Body of pancreas (tissue), 4 donors: ENCODE results near the gene CCDC51. TPM values are rescaled to one million over a fixed set of nuclear protein-coding genes. Genes with fewer than 3 reads are reported as not detected.

ENCODE experiments used
- ATAC-seq: fragments of 150-250 bp; one replicate; pipeline ENCODE4 v1.9.1; 2016
- DNase-seq, 4 donors: peaks; one replicate each; pipeline ENCODE4 v3.0.0-alpha.2; 2019
- H3K27ac ChIP-seq, 4 donors: fragments of 200-600 bp; sonication (generic); 1 replicate in 3 of 4; 2 replicates in 1 of 4; pipeline versions ENCODE4 v1.5.1 to v1.6.1; 2016 to 2019; ENCODE audit warnings: mild to moderate bottlenecking in 1 of 4, mixed read lengths in 1 of 4, moderate library complexity in 1 of 4
- H3K27me3 ChIP-seq, 2 donors: fragments of 200-600 bp; sonication (generic); one replicate each; pipeline ENCODE4 v1.6.0; 2016; ENCODE audit warnings: mild to moderate bottlenecking in 1 of 2
- H3K36me3 ChIP-seq, 2 donors: fragments of 200-600 bp; sonication (generic); replicated peaks in 1 of 2; 2 replicates each; pipeline ENCODE4 v1.5.1; 2016; ENCODE audit warnings: low read depth in 2 of 2; ENCODE audit not compliant: insufficient read depth in 1 of 2
- H3K4me1 ChIP-seq: fragments of 200-600 bp; sonication (generic); one replicate; pipeline ENCODE4 v1.6.0; 2016
- H3K4me3 ChIP-seq, 2 donors: fragments of 200-600 bp; sonication (generic); 1 replicate in 1 of 2; 2 replicates in 1 of 2; pipeline ENCODE4 v1.5.1; 2016 to 2019
- H3K9me3 ChIP-seq, 3 donors: fragments of 200-600 bp; sonication (generic); 1 replicate in 2 of 3; 2 replicates in 1 of 3; pipeline ENCODE4 v1.5.1; 2016
- POLR2A ChIP-seq, 3 donors: fragments of 450-650 bp; IDR thresholded peaks; one replicate each; pipeline ENCODE4 v1.6.1; 2016; ENCODE audit warnings: antibody characterized with exemption in 3 of 3, mild to moderate bottlenecking in 2 of 3
- WGBS, 2 donors: methylation state at CpG; one replicate each; pipeline ENCODE4 v1.1.5; 2017; 5-methylcytosine and 5-hydroxymethylcytosine counted together
- intact Hi-C: fragments of 100-400 bp; cut with DNase I; formaldehyde crosslinking; loops from one replicate; pipeline ENCODE4 v1.15.1; 2023
- total RNA-seq, 2 donors: library from RNA; depleted of rRNA; stranded (reverse); fragments of >200 nt; gene quantifications; one replicate each; pipeline ENCODE4 v1.1.0, GENCODE V29; 2016
- TF ChIP-seq, protein P1 (sequence below), 7 experiments: fragments of 450-650 bp in 4 of 7; fragments of 200-600 bp in 3 of 7; sonication (generic) in 3 of 7; IDR thresholded peaks; one replicate each; pipeline ENCODE4 v1.5.1; 2016 to 2019; ENCODE audit warnings: antibody characterized with exemption in 7 of 7

CCDC51 gene
- total RNA-seq, 2 donors from 2014 or later = 0.33 to 2.6 TPM

DNA sequence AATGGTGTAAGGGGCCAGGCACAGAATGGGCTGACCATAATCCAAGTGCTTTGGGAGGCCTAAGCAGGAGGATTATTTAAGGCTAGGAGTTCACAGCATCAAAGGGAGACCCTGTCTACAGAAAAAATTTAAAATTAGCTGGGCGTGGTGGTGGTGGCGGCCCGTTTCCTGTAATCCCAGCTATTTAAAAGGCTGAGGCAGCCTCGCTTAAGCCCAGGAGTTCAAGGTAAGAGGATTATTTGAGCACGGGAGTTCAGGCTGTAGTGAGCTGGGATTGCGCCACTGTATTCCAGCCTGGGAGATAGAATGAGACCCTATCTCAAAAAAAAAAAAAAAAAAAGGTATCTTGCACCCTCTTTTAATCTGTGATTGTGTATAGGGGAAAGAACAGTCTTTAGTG lies 2.0 kb upstream of the CCDC51 start:
- 82% methylated on average over 6 of the region's 6 CpGs for WGBS, 2 donors
- TF ChIP-seq POLR2A (IDR thresholded peaks at IDR 0.05) = no peak
- TF ChIP-seq, protein P1, sequence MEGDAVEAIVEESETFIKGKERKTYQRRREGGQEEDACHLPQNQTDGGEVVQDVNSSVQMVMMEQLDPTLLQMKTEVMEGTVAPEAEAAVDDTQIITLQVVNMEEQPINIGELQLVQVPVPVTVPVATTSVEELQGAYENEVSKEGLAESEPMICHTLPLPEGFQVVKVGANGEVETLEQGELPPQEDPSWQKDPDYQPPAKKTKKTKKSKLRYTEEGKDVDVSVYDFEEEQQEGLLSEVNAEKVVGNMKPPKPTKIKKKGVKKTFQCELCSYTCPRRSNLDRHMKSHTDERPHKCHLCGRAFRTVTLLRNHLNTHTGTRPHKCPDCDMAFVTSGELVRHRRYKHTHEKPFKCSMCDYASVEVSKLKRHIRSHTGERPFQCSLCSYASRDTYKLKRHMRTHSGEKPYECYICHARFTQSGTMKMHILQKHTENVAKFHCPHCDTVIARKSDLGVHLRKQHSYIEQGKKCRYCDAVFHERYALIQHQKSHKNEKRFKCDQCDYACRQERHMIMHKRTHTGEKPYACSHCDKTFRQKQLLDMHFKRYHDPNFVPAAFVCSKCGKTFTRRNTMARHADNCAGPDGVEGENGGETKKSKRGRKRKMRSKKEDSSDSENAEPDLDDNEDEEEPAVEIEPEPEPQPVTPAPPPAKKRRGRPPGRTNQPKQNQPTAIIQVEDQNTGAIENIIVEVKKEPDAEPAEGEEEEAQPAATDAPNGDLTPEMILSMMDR (IDR thresholded peaks at IDR 0.05) = no peak
- peaks cover 31% of the 10 kb centered on the region for H3K4me1 ChIP-seq
- DNase-seq (no peak), ATAC-seq (no peak)
- H3K27ac ChIP-seq = no peak overlapping the region
- H3K27me3 ChIP-seq = no peaks in the 10 kb centered on the region
- intact Hi-C loops = no loop called here
- H3K36me3 ChIP-seq = peaks cover 0 to 4% of the 10 kb centered on the region in 2 donors
- H3K4me3 ChIP-seq = no peak overlapping the region
- no peaks in the 10 kb centered on the region for H3K9me3 ChIP-seq

DNA sequence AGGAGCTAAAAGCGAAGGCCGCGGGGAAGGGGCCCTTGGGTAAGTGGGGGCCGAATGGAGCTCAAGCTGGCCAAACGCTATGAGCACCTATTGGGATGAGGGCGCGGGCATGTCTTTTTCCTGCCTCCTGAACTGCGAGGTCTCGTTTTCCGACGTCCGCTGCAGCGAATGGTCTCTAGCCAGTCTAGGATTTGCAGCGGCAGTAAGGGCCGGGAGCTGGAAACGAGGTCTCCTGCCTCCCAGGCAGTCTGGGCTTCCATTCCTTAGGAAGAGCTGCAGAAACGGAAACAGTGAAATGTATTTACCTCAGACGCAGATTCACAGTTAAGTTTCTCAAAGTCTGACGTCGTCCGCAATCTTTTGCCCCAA lies 655 bp upstream of the CCDC51 start:
- intact Hi-C loops = no loop called here
- TF ChIP-seq, protein P1 (IDR thresholded peaks at IDR 0.05) = no peak
- no peak for TF ChIP-seq POLR2A (IDR thresholded peaks at IDR 0.05)
- Histone ChIP-seq H3K9me3 (no peaks in the 10 kb centered on the region), H3K27me3 (no peaks in the 10 kb centered on the region), H3K36me3 (peaks cover 0 to 4% of the 10 kb centered on the region in 2 donors), H3K27ac (peak overlapping the region; percentile 71 to 93 (median 85)), H3K4me3 (peak overlapping the region; percentile 61 to 78), H3K4me1 (peaks cover 31% of the 10 kb centered on the region)
- ATAC-seq (peak; percentile 1), DNase-seq (no peak)
- WGBS, 2 donors = 1 to 2% methylated on average over 21 of the region's 21 CpGs

DNA sequence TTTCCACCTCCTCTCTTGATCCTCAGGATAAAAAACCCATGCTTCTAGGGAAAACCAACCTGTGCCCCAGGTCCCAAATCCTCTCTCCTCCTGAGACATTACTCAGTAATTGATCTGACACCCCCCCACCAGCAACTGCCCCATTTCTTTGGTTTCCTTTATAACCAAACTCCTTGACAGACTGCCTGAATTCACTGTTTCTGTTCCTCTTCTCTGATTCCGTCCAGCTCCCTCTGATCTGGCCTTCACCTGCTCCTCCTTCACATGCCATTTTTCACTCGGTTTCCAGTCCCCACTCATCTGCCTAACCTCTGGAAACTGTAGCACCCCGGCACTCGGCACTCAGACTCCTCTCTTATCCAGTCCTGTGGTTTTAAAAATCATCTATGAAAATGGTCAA lies 2.1 kb downstream of the CCDC51 start:
- WGBS, 2 donors = 75 to 79% methylated on average over 4 of the region's 4 CpGs

DNA sequence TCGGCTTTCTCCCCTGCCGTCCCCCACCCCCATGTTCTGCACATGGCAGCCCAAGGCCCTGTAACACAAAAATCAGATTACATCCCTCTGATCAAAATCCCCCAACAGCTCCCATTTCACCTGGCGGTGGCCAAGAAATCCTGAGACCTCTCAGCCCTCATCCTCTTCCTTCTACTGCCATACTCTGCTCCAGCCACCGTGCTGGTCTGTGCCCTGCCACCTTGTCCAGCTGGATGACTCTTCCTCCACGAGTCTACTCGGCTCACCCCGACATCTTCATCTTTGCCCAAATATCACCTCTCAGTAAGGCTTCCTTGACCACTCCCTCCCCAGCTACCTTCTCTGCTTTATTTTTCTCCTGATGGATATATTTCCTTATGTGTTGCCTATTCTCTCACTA lies 3.1 kb downstream of the CCDC51 start:
- no peaks in the 10 kb centered on the region for H3K9me3 ChIP-seq
- H3K4me3 ChIP-seq = no peak overlapping the region
- no peak overlapping the region for H3K27ac ChIP-seq
- DNase-seq = no peak
- WGBS, 2 donors = 70% methylated on average over 7 of the region's 7 CpGs
- no peak for ATAC-seq
- peaks cover 29% of the 10 kb centered on the region for H3K4me1 ChIP-seq
- intact Hi-C loops = loop anchor here (2.0 to 5.0 kb wide), 2 partner anchors 35 to 162 kb away; no protein-coding TSS in a partner anchor
- TF ChIP-seq POLR2A (IDR thresholded peaks at IDR 0.05) = no peak
- TF ChIP-seq, protein P1 (IDR thresholded peaks at IDR 0.05) = no peak
- H3K36me3 ChIP-seq = no peaks in the 10 kb centered on the region
- no peaks in the 10 kb centered on the region for H3K27me3 ChIP-seq

More for the DNA sequence above, 2.1 kb downstream of the CCDC51 start:
- Histone ChIP-seq H3K4me1 (peaks cover 31% of the 10 kb centered on the region), H3K4me3 (no peak overlapping the region), H3K36me3 (peaks cover 0 to 3% of the 10 kb centered on the region in 2 donors), H3K27ac (no peak overlapping the region), H3K9me3 (no peaks in the 10 kb centered on the region), H3K27me3 (no peaks in the 10 kb centered on the region)
- ATAC-seq = no peak
- no peak for TF ChIP-seq POLR2A (IDR thresholded peaks at IDR 0.05)
- TF ChIP-seq, protein P1 (IDR thresholded peaks at IDR 0.05) = no peak
- no peak for DNase-seq
- intact Hi-C loops = loop anchor here (2.0 to 5.0 kb wide), 2 partner anchors 36 to 163 kb away; no protein-coding TSS in a partner anchor

DNA sequence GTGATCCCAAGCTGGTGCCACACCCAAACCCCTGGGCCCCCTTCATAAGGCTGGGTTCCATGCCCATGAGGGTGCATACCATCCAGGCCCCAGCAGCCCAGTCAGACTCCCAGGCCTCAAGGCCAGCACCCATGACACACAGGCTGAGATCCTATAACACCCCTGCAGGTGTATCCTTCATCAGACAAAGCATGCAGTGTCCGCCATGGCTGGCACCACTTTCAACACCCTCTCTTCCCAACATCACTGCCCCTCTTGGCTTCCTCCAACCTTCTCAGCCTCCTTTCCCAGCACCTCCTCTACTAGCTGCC lies 3.5 kb downstream of the CCDC51 start:
- H3K27ac ChIP-seq = peak overlapping the region in 1 of 4 donors; percentile 2
- intact Hi-C loops = loop anchor here (2.0 to 5.0 kb wide), 2 partner anchors 34 to 162 kb away; no protein-coding TSS in a partner anchor
- TF ChIP-seq, protein P1 (IDR thresholded peaks at IDR 0.05) = no peak
- TF ChIP-seq POLR2A (IDR thresholded peaks at IDR 0.05) = no peak
- DNase-seq (no peak), ATAC-seq (no peak)
- 7 to 47% methylated on average over 1 of the region's 1 CpG for WGBS, 2 donors
- no peaks in the 10 kb centered on the region for H3K27me3 ChIP-seq
- no peaks in the 10 kb centered on the region for H3K36me3 ChIP-seq
- no peaks in the 10 kb centered on the region for H3K9me3 ChIP-seq
- no peak overlapping the region for H3K4me3 ChIP-seq
- peaks cover 28% of the 10 kb centered on the region for H3K4me1 ChIP-seq
